ENCODE results near the gene ZFR2. TPM values are rescaled to one million over a fixed set of nuclear protein-coding genes. Genes with fewer than 3 reads are reported as not detected.

Gene ZFR2
- total and polyA plus RNA-seq, 4 donors, result not detected

GRCh38 chr19:3827306-3827705 lies 41.5 kb downstream of the ZFR2 start:
- no peaks in the 10 kb centered on the region for H3K4me1 ChIP-seq (ENCODE audit: control insufficient read depth in 4 of 4, insufficient read depth in 4 of 4, low read length in 3 of 4)
- no peak overlapping the region for H3K4me3 ChIP-seq (ENCODE audit: low read depth in 1 of 3, low read length in 3 of 3)
- WGBS, result 96% methylated on average over 26 of the region's 26 CpGs
- H3K27me3 ChIP-seq (ENCODE audit: control insufficient read depth in 4 of 4, insufficient read depth in 4 of 4, low read length in 3 of 4), result no peaks in the 10 kb centered on the region
- H3K9me3 ChIP-seq (ENCODE audit: control insufficient read depth in 4 of 4, low read length in 3 of 4), result no peaks in the 10 kb centered on the region
- no peak for TF ChIP-seq REST (IDR thresholded peaks at IDR 0.05)
- no peak for TF ChIP-seq TAF1 (conservative IDR thresholded peaks at IDR 0.05)
- TF ChIP-seq EGR1 (IDR thresholded peaks at IDR 0.05; ENCODE audit: low read depth in 2 of 2), result no peak
- no peak for TF ChIP-seq MAX (IDR thresholded peaks at IDR 0.05)
- TF ChIP-seq NR2F2 (IDR thresholded peaks at IDR 0.05), result no peak
- TF ChIP-seq FOXA2 (IDR thresholded peaks at IDR 0.05), result no peak
- no peak for TF ChIP-seq YY1 (IDR thresholded peaks at IDR 0.05)
- no peak for TF ChIP-seq FOXA1 (IDR thresholded peaks at IDR 0.05)
- TF ChIP-seq CTCF (IDR thresholded peaks at IDR 0.05; ENCODE audit: low read depth, low read length, missing input control), result no peak
- no peak for TF ChIP-seq ATF3 (IDR thresholded peaks at IDR 0.05)
- TF ChIP-seq HNF4A (conservative IDR thresholded peaks at IDR 0.05), result no peak
- no peak for TF ChIP-seq HNF4G (IDR thresholded peaks at IDR 0.05)
- no peak for TF ChIP-seq RXRA (IDR thresholded peaks at IDR 0.05)
- no peak for TF ChIP-seq SP1 (IDR thresholded peaks at IDR 0.05)
- no peaks in the 10 kb centered on the region for H3K36me3 ChIP-seq (ENCODE audit: control insufficient read depth in 4 of 4, insufficient read depth in 3 of 4, low read depth in 1 of 4, low read length in 3 of 4)
- H3K27ac ChIP-seq (ENCODE audit: low read depth in 1 of 2, low read length in 2 of 2), result no peak overlapping the region
- DNase-seq (ENCODE audit: low spot score), result no peak
- H3K9ac ChIP-seq (ENCODE audit: low read depth in 1 of 2, low read length in 2 of 2), result no peak overlapping the region

GRCh38 chr19:3826163-3826562 lies 42.7 kb downstream of the ZFR2 start:
- Histone ChIP-seq H3K36me3 (ENCODE audit: control insufficient read depth in 4 of 4, insufficient read depth in 3 of 4, low read depth in 1 of 4, low read length in 3 of 4) (no peaks in the 10 kb centered on the region), H3K9ac (ENCODE audit: low read depth in 1 of 2, low read length in 2 of 2) (no peak overlapping the region), H3K4me1 (ENCODE audit: control insufficient read depth in 4 of 4, insufficient read depth in 4 of 4, low read length in 3 of 4) (peaks cover 0 to 3% (median 1%) of the 10 kb centered on the region in 4 donors), H3K9me3 (ENCODE audit: control insufficient read depth in 4 of 4, low read length in 3 of 4) (no peaks in the 10 kb centered on the region), H3K4me3 (ENCODE audit: low read depth in 1 of 3, low read length in 3 of 3) (no peak overlapping the region), H3K27me3 (ENCODE audit: control insufficient read depth in 4 of 4, insufficient read depth in 4 of 4, low read length in 3 of 4) (no peaks in the 10 kb centered on the region), H3K27ac (ENCODE audit: low read depth in 1 of 2, low read length in 2 of 2) (no peak overlapping the region)
- WGBS, result 67% methylated on average over 12 of the region's 12 CpGs
- TF ChIP-seq CTCF (IDR thresholded peaks at IDR 0.05; ENCODE audit: low read depth, low read length, missing input control), result no peak
- no peak for TF ChIP-seq YY1 (IDR thresholded peaks at IDR 0.05)
- TF ChIP-seq MAX (IDR thresholded peaks at IDR 0.05), result no peak
- TF ChIP-seq HNF4G (IDR thresholded peaks at IDR 0.05), result no peak
- no peak for TF ChIP-seq HNF4A (conservative IDR thresholded peaks at IDR 0.05)
- no peak for TF ChIP-seq ATF3 (IDR thresholded peaks at IDR 0.05)
- no peak for TF ChIP-seq RXRA (IDR thresholded peaks at IDR 0.05)
- no peak for TF ChIP-seq TAF1 (conservative IDR thresholded peaks at IDR 0.05)
- no peak for TF ChIP-seq JUND (IDR thresholded peaks at IDR 0.05)
- TF ChIP-seq ZBTB33 (IDR thresholded peaks at IDR 0.05), result no peak
- TF ChIP-seq RAD21 (IDR thresholded peaks at IDR 0.05), result no peak
- TF ChIP-seq REST (IDR thresholded peaks at IDR 0.05), result no peak
- no peak for DNase-seq (ENCODE audit: low spot score)
